HepG2 (cell line): ENCODE measurements around the gene GALK2.

Experiments used
- CC2D1A ChIP-seq: sonication (generic); formaldehyde crosslinking; IDR thresholded peaks from 2 replicates; pipeline ENCODE4 v1.8.1; 2023; ENCODE audit warnings: mild to moderate bottlenecking, missing genetic modification reagents
- CTCF ChIP-seq: sonication (generic); formaldehyde crosslinking; IDR thresholded peaks from 2 replicates; pipeline ENCODE4 v1.5.0; 2020; ENCODE audit warnings: mild to moderate bottlenecking, missing genetic modification reagents, moderate library complexity
- ETV5 ChIP-seq: IDR thresholded peaks from 2 replicates; pipeline ENCODE4 v1.6.1; 2018; ENCODE audit warnings: missing biosample characterization, missing genetic modification reagents, inconsistent platforms, borderline replicate concordance
- EZH2 ChIP-seq: conservative IDR thresholded peaks from 2 replicates; pipeline ENCODE4 v1.6.1; 2012; ENCODE audit warnings: mild to moderate bottlenecking, low read depth, low read length, moderate library complexity
- KDM1A ChIP-seq: IDR thresholded peaks from 2 replicates; pipeline ENCODE4 v1.6.1; 2016; ENCODE audit warnings: missing compliant biosample characterization
- RFX5 ChIP-seq: IDR thresholded peaks from 2 replicates; pipeline ENCODE4 v1.6.1; 2011; ENCODE audit warnings: low read depth, low read length, improper control_type of control experiment
- SMARCE1 ChIP-seq: fragments of 450-650 bp; IDR thresholded peaks from 2 replicates; pipeline ENCODE4 v1.6.1; 2017; ENCODE audit warnings: borderline replicate concordance
- SMC3 ChIP-seq: IDR thresholded peaks from 2 replicates; pipeline ENCODE4 v1.6.1; 2011; ENCODE audit warnings: low read length, improper control_type of control experiment
- TF ChIP-seq, protein P1 (sequence below): sonication (generic); formaldehyde crosslinking; IDR thresholded peaks from 2 replicates; pipeline ENCODE4 v1.4.0; 2020; ENCODE audit warnings: low read depth, missing genetic modification reagents
- TF ChIP-seq, protein P2 (sequence below): sonication (generic); formaldehyde crosslinking; conservative IDR thresholded peaks from 2 replicates; pipeline ENCODE4 v1.4.0; 2020; ENCODE audit warnings: missing genetic modification reagents
- TF ChIP-seq, protein P3 (sequence below): sonication (generic); formaldehyde crosslinking; IDR thresholded peaks from 2 replicates; pipeline ENCODE4 v1.8.0; 2022; ENCODE audit warnings: mild to moderate bottlenecking, missing genetic modification reagents, borderline replicate concordance

DNA sequence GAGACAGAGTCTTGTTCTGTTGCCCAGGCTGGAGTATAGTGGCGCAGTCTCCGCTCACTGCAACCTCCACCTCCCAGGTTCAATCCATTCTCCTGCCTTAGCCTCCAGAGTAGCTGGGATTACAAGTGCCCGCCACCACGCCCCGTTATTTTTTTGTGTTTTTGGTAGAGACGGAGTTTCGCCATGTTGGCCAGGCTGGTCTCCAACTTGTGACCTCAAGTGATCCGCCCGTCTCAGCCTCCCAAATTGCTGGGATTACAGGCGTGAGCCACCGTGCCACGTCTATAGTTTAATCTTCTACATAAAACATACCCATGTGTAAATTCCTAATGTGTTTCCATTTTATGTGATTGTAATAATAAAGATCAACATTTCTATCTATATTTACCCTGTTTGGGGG is 1.7 kb downstream of the GALK2 start:
- no peak for TF ChIP-seq CTCF (CRISPR knock-in tag)
- TF ChIP-seq SMARCE1: no peak
- no peak for TF ChIP-seq SMC3
- TF ChIP-seq, protein P1, sequence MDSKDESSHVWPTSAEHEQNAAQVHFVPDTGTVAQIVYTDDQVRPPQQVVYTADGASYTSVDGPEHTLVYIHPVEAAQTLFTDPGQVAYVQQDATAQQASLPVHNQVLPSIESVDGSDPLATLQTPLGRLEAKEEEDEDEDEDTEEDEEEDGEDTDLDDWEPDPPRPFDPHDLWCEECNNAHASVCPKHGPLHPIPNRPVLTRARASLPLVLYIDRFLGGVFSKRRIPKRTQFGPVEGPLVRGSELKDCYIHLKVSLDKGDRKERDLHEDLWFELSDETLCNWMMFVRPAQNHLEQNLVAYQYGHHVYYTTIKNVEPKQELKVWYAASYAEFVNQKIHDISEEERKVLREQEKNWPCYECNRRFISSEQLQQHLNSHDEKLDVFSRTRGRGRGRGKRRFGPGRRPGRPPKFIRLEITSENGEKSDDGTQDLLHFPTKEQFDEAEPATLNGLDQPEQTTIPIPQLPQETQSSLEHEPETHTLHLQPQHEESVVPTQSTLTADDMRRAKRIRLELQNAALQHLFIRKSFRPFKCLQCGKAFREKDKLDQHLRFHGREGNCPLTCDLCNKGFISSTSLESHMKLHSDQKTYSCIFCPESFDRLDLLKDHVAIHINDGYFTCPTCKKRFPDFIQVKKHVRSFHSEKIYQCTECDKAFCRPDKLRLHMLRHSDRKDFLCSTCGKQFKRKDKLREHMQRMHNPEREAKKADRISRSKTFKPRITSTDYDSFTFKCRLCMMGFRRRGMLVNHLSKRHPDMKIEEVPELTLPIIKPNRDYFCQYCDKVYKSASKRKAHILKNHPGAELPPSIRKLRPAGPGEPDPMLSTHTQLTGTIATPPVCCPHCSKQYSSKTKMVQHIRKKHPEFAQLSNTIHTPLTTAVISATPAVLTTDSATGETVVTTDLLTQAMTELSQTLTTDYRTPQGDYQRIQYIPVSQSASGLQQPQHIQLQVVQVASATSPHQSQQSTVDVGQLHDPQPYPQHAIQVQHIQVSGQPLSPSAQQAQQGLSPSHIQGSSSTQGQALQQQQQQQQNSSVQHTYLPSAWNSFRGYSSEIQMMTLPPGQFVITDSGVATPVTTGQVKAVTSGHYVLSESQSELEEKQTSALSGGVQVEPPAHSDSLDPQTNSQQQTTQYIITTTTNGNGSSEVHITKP: no peak
- TF ChIP-seq, protein P2, sequence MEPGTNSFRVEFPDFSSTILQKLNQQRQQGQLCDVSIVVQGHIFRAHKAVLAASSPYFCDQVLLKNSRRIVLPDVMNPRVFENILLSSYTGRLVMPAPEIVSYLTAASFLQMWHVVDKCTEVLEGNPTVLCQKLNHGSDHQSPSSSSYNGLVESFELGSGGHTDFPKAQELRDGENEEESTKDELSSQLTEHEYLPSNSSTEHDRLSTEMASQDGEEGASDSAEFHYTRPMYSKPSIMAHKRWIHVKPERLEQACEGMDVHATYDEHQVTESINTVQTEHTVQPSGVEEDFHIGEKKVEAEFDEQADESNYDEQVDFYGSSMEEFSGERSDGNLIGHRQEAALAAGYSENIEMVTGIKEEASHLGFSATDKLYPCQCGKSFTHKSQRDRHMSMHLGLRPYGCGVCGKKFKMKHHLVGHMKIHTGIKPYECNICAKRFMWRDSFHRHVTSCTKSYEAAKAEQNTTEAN (CRISPR knock-in tag): no peak
- TF ChIP-seq, protein P3, sequence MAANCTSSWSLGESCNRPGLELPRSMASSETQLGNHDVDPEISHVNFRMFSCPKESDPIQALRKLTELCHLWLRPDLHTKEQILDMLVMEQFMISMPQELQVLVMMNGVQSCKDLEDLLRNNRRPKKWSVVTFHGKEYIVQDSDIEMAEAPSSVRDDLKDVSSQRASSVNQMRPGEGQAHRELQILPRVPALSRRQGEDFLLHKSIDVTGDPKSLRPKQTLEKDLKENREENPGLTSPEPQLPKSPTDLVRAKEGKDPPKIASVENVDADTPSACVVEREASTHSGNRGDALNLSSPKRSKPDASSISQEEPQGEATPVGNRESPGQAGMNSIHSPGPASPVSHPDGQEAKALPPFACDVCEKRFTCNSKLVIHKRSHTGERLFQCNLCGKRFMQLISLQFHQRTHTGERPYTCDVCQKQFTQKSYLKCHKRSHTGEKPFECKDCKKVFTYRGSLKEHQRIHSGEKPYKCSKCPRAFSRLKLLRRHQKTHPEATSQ: no peak
- TF ChIP-seq RFX5: no peak
- TF ChIP-seq CC2D1A: no peak
- no peak for TF ChIP-seq ETV5
- TF ChIP-seq EZH2: no peak
- TF ChIP-seq KDM1A: no peak
